Kidney glomerular epithelial cell (primary cell): ENCODE results near the gene GLDC.
"Not testable (repeated sequence)": the region's sequence is repeated elsewhere in the genome, so short reads cannot be mapped to it uniquely, and the experiment has no call there.

ENCODE experiments used
- DNase-seq: peaks from one replicate; lab custom pipeline; 2025; lab: John Stamatoyannopoulos, UW

Gene GLDC

GRCh38 chr9:6565312-6565711 lies 80.2 kb downstream of the GLDC start:
- no peak for DNase-seq

GRCh38 chr9:6564868-6565267 lies 80.7 kb downstream of the GLDC start:
- no peak for DNase-seq

GRCh38 chr9:6564360-6564759 lies 81.2 kb downstream of the GLDC start:
- DNase-seq = peak; percentile 20

- no peak for DNase-seq
Observed at GRCh38 chr9:6562871-6563430, 82.6 kb downstream of the GLDC start.

- DNase-seq = no peak
Observed at GRCh38 chr9:6562201-6562600, 83.3 kb downstream of the GLDC start.

GRCh38 chr9:6557883-6558616 lies 87.5 kb downstream of the GLDC start:
- DNase-seq = no peak

- DNase-seq = no peak
Observed at GRCh38 chr9:6553866-6554265, 91.7 kb downstream of the GLDC start.

GRCh38 chr9:6552498-6553121 lies 92.9 kb downstream of the GLDC start:
- DNase-seq = no peak

- no peak for DNase-seq
Observed at GRCh38 chr9:6552033-6552432, 93.5 kb downstream of the GLDC start.

- DNase-seq = no peak
Observed at GRCh38 chr9:6551136-6551535, 94.4 kb downstream of the GLDC start.

GRCh38 chr9:6549106-6549800 lies 96.3 kb downstream of the GLDC start:
- DNase-seq = no peak

GRCh38 chr9:6545017-6545691 lies 100.4 kb downstream of the GLDC start:
- DNase-seq = peak; percentile 3

- no peak for DNase-seq
Observed at GRCh38 chr9:6543204-6543603, 102.3 kb downstream of the GLDC start.

- DNase-seq = not testable (repeated sequence)
Observed at GRCh38 chr9:6542617-6543016, 102.9 kb downstream of the GLDC start.

GRCh38 chr9:6538666-6539071 lies 106.9 kb downstream of the GLDC start:
- DNase-seq = no peak

- DNase-seq = no peak
Observed at GRCh38 chr9:6535594-6535993, 109.9 kb downstream of the GLDC start.

GRCh38 chr9:6525326-6526045 lies 120.0 kb downstream of the GLDC start:
- DNase-seq = no peak

- no peak for DNase-seq
Observed at GRCh38 chr9:6522263-6522662, 123.3 kb downstream of the GLDC start.

GRCh38 chr9:6512085-6512657 lies 133.4 kb downstream of the GLDC start:
- DNase-seq = no peak

- DNase-seq = no peak
Observed at GRCh38 chr9:6506571-6506970, 139.0 kb downstream of the GLDC start.

- DNase-seq = no peak
Observed at GRCh38 chr9:6502399-6502798, 143.1 kb downstream of the GLDC start.
